NCI-H2029 (cell line): ENCODE results near the gene KRTAP17-1.

Source experiments
- DNase-seq: peaks from one replicate; lab custom pipeline; 2025; lab: John Stamatoyannopoulos, UW

The KRTAP17-1 gene

GRCh38 chr17:41332239-41332638, 16.7 kb upstream of the KRTAP17-1 start:
- no peak for DNase-seq

GRCh38 chr17:41331606-41332005, 16.1 kb upstream of the KRTAP17-1 start:
- no peak for DNase-seq

- peak; percentile 48 for DNase-seq
Observed at GRCh38 chr17:41329279-41329948, 13.9 kb upstream of the KRTAP17-1 start.

GRCh38 chr17:41328207-41328606, 12.7 kb upstream of the KRTAP17-1 start:
- DNase-seq = no peak

GRCh38 chr17:41327411-41328120, 12.1 kb upstream of the KRTAP17-1 start:
- no peak for DNase-seq

- DNase-seq = no peak
Observed at GRCh38 chr17:41326173-41327145, 10.9 kb upstream of the KRTAP17-1 start.

- DNase-seq = no peak
Observed at GRCh38 chr17:41325611-41326010, 10.1 kb upstream of the KRTAP17-1 start.

GRCh38 chr17:41325126-41325525, 9.6 kb upstream of the KRTAP17-1 start:
- no peak for DNase-seq

GRCh38 chr17:41324180-41325075, 8.9 kb upstream of the KRTAP17-1 start:
- DNase-seq = no peak

- no peak for DNase-seq
Observed at GRCh38 chr17:41322903-41323895, 7.7 kb upstream of the KRTAP17-1 start.

- peak; percentile 51 for DNase-seq
Observed at GRCh38 chr17:41322094-41322902, 6.8 kb upstream of the KRTAP17-1 start.

- no peak for DNase-seq
Observed at GRCh38 chr17:41318231-41318630, 2.7 kb upstream of the KRTAP17-1 start.

GRCh38 chr17:41315814-41316445, 420 bp upstream of the KRTAP17-1 start:
- DNase-seq = no peak

GRCh38 chr17:41311111-41311510, 4.4 kb downstream of the KRTAP17-1 start:
- no peak for DNase-seq

- peak; percentile 64 for DNase-seq
Observed at GRCh38 chr17:41308918-41309359, 6.6 kb downstream of the KRTAP17-1 start, which contains the start of gene KRTAP16-1. KRTAP16-1 (minus strand) TSS chr17:41309309; CDS start chr17:41309253, 56 bp downstream.

GRCh38 chr17:41308251-41308917, 7.1 kb downstream of the KRTAP17-1 start:
- DNase-seq = peak; percentile 91

- peak; percentile 26 for DNase-seq
Observed at GRCh38 chr17:41307647-41308046, 7.9 kb downstream of the KRTAP17-1 start.

- DNase-seq = no peak
Observed at GRCh38 chr17:41304091-41304490, 11.4 kb downstream of the KRTAP17-1 start.
